Gastrocnemius medialis (tissue), 4 donors: ENCODE results near the gene MRPL47. TPM values are rescaled to one million over a fixed set of nuclear protein-coding genes. Genes with fewer than 3 reads are reported as not detected.

ENCODE experiments used
- ATAC-seq, 2 donors: fragments of 150-250 bp; one replicate each; pipeline ENCODE4 v1.9.1; 2016
- DNase-seq, 2 donors: peaks; one replicate each; pipeline ENCODE4 v3.0.0-alpha.2; 2019
- H3K27ac ChIP-seq, 4 donors: fragments of 200-600 bp; sonication (generic); 1 replicate in 1 of 4; 2 replicates in 3 of 4; pipeline ENCODE4 v1.5.1; 2016 to 2018; ENCODE audit warnings: mild to moderate bottlenecking in 2 of 4, moderate library complexity in 1 of 4
- H3K27me3 ChIP-seq, 3 donors: fragments of 200-600 bp; sonication (generic) in 2 of 3; 1 replicate in 1 of 3; 2 replicates in 2 of 3; pipeline versions ENCODE4 v1.5.1 to v1.6.0; 2016 to 2019; ENCODE audit warnings: mild to moderate bottlenecking in 1 of 3, moderate library complexity in 1 of 3
- H3K36me3 ChIP-seq, 2 donors: fragments of 200-600 bp; sonication (generic) in 1 of 2; one replicate each; pipeline ENCODE4 v1.5.1; 2017 to 2018
- H3K4me1 ChIP-seq, 2 donors: fragments of 200-600 bp; sonication (generic) in 1 of 2; one replicate each; pipeline ENCODE4 v1.5.1; 2016 to 2017; ENCODE audit warnings: mild to moderate bottlenecking in 2 of 2
- H3K4me3 ChIP-seq, 4 donors: fragments of 200-600 bp; sonication (generic) in 3 of 4; 1 replicate in 1 of 4; 2 replicates in 3 of 4; pipeline ENCODE4 v1.5.1; 2016 to 2019; ENCODE audit warnings: mild to moderate bottlenecking in 2 of 4
- H3K9me3 ChIP-seq, 3 donors: fragments of 200-600 bp; sonication (generic) in 2 of 3; 1 replicate in 1 of 3; 2 replicates in 2 of 3; pipeline ENCODE4 v1.5.1; 2016 to 2019
- POLR2A ChIP-seq, 2 donors: fragments of 450-650 bp; IDR thresholded peaks; one replicate each; pipeline ENCODE4 v1.6.1; 2017; ENCODE audit warnings: antibody characterized with exemption in 2 of 2, mild to moderate bottlenecking in 2 of 2, moderate library complexity in 2 of 2
- in situ Hi-C, 4 donors: fragments of 200-750 bp; cut with MboI; loops; one replicate each; pipeline versions ENCODE4 v1.15.0 to v1.8.0; 2017; ENCODE audit warnings: low sequenced_read_pairs in 4 of 4
- intact Hi-C: fragments of 100-400 bp; cut with DNase I; formaldehyde crosslinking; loops from one replicate; pipeline ENCODE4 v1.15.1; 2023; ENCODE audit warnings: low total_unique reads
- total RNA-seq, 4 donors: library from RNA; depleted of rRNA; stranded (reverse); fragments of >200 nt; gene quantifications; one replicate each; pipeline versions ENCODE4 v1.1.0 to v1.2.3, GENCODE V29; 2016
- TF ChIP-seq, protein P1 (sequence below), 5 experiments: fragments of 450-650 bp in 3 of 5; fragments of 200-600 bp in 2 of 5; sonication (generic) in 2 of 5; IDR thresholded peaks in 4 of 5; conservative IDR thresholded peaks in 1 of 5; 1 replicate in 4 of 5; 2 replicates in 1 of 5; pipeline ENCODE4 v1.5.1; 2016 to 2019; ENCODE audit warnings: antibody characterized with exemption in 5 of 5, mild to moderate bottlenecking in 3 of 5, moderate library complexity in 3 of 5

Gene MRPL47
- total RNA-seq, 4 donors from 2014 or later: 34.9 to 74.0 (median 41.2) TPM

GRCh38 chr3:179603831-179604230, 607 bp downstream of the MRPL47 start:
- intact Hi-C loops (loop anchor here (1.0 to 5.0 kb wide), 4 partner anchors 42 to 457 kb away; partner anchors contain the start of genes ACTL6A, MFN1, PIK3CA and USP13), in situ Hi-C loops (loop anchor here in 1 of 4 donors (25.0 kb wide), 1 partner anchor 467 kb away; the partner anchor contains the start of gene PIK3CA)
- H3K27ac ChIP-seq: peak overlapping the region; percentile 90 to 97 (median 92)
- H3K4me3 ChIP-seq: peak overlapping the region; percentile 84 to 94 (median 88)
- DNase-seq (no peak), ATAC-seq (no peak)
- no peak for TF ChIP-seq POLR2A (IDR thresholded peaks at IDR 0.05)
- TF ChIP-seq, protein P1, sequence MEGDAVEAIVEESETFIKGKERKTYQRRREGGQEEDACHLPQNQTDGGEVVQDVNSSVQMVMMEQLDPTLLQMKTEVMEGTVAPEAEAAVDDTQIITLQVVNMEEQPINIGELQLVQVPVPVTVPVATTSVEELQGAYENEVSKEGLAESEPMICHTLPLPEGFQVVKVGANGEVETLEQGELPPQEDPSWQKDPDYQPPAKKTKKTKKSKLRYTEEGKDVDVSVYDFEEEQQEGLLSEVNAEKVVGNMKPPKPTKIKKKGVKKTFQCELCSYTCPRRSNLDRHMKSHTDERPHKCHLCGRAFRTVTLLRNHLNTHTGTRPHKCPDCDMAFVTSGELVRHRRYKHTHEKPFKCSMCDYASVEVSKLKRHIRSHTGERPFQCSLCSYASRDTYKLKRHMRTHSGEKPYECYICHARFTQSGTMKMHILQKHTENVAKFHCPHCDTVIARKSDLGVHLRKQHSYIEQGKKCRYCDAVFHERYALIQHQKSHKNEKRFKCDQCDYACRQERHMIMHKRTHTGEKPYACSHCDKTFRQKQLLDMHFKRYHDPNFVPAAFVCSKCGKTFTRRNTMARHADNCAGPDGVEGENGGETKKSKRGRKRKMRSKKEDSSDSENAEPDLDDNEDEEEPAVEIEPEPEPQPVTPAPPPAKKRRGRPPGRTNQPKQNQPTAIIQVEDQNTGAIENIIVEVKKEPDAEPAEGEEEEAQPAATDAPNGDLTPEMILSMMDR (IDR thresholded peaks at IDR 0.05 in 4 of 5, conservative IDR thresholded peaks at IDR 0.05 in 1 of 5): no peak
- no peaks in the 10 kb centered on the region for H3K9me3 ChIP-seq
- H3K36me3 ChIP-seq: peaks cover 1 to 34% of the 10 kb centered on the region in 2 donors
- peaks cover 30 to 33% of the 10 kb centered on the region in 2 donors for H3K4me1 ChIP-seq
- H3K27me3 ChIP-seq: no peaks in the 10 kb centered on the region

GRCh38 chr3:179603321-179603720, 1.1 kb downstream of the MRPL47 start:
- Histone ChIP-seq H3K9me3 (no peaks in the 10 kb centered on the region), H3K27ac (no peak overlapping the region), H3K36me3 (peaks cover 3 to 39% of the 10 kb centered on the region in 2 donors), H3K4me3 (peak overlapping the region in 3 of 4 donors; percentile 88 to 94 (median 89)), H3K27me3 (no peaks in the 10 kb centered on the region), H3K4me1 (peaks cover 30 to 32% of the 10 kb centered on the region in 2 donors)
- TF ChIP-seq, protein P1 (IDR thresholded peaks at IDR 0.05 in 4 of 5, conservative IDR thresholded peaks at IDR 0.05 in 1 of 5): no peak
- TF ChIP-seq POLR2A (IDR thresholded peaks at IDR 0.05): no peak
- DNase-seq (no peak), ATAC-seq (no peak)
- intact Hi-C loops (loop anchor here (5.0 kb wide), 1 partner anchor 456 kb away; the partner anchor contains the start of gene PIK3CA), in situ Hi-C loops (loop anchor here in 1 of 4 donors (25.0 kb wide), 1 partner anchor 466 kb away; the partner anchor contains the start of gene PIK3CA)

DNA sequence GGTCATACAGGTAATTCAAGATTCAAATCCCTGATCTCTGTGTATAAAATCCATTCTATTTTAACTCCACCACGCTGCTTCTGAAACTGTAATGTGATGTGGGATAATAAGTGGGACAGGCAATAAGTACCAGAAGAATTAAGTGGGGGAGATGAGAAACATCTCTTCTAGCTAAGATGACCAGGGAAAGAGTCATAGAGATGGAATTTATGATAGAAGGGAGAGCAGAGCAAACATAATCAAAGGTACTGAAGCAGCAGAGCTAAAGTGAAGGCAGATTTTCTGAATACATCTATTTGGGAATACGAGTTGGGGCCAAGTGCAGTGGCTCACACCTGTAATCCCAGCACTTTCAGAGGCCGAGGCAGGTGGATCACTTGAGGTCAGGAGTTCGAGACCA, 4.9 kb downstream of the MRPL47 start:
- Histone ChIP-seq H3K4me3 (no peak overlapping the region), H3K9me3 (no peaks in the 10 kb centered on the region), H3K4me1 (peaks cover 12 to 13% of the 10 kb centered on the region in 2 donors), H3K27ac (no peak overlapping the region), H3K36me3 (peaks cover 3 to 76% of the 10 kb centered on the region in 2 donors), H3K27me3 (no peaks in the 10 kb centered on the region)
- in situ Hi-C loops (no loop called here), intact Hi-C loops (no loop called here)
- TF ChIP-seq POLR2A (IDR thresholded peaks at IDR 0.05): no peak
- TF ChIP-seq, protein P1 (IDR thresholded peaks at IDR 0.05 in 4 of 5, conservative IDR thresholded peaks at IDR 0.05 in 1 of 5): no peak
- ATAC-seq (no peak), DNase-seq (no peak)

DNA sequence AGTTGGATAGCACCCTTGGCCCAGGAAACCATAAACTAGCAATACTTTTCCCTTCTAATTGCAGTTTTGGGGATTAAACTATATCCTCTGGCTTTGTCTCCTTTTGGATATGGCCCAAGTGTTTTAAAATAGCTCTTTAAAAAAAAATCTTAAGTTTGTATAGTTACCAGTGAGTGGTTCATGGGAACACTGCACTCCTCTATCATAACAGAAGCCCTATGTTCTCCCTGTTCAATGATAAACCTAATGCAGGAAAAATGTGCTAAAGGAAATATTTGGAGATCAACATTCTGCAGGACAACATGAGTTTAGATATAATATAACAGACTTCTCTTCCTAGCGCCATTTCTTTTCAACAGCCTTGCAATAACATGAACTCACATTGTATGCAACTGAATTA, 13.1 kb downstream of the MRPL47 start:
- no peaks in the 10 kb centered on the region for H3K27me3 ChIP-seq
- H3K27ac ChIP-seq: no peak overlapping the region
- intact Hi-C loops (no loop called here), in situ Hi-C loops (no loop called here)
- no peak for TF ChIP-seq POLR2A (IDR thresholded peaks at IDR 0.05)
- TF ChIP-seq, protein P1 (IDR thresholded peaks at IDR 0.05 in 4 of 5, conservative IDR thresholded peaks at IDR 0.05 in 1 of 5): no peak
- ATAC-seq (no peak), DNase-seq (no peak)
- H3K9me3 ChIP-seq: no peaks in the 10 kb centered on the region
- H3K4me1 ChIP-seq: no peaks in the 10 kb centered on the region
- H3K4me3 ChIP-seq: no peak overlapping the region
- H3K36me3 ChIP-seq: peaks cover 0 to 90% of the 10 kb centered on the region in 2 donors
